Measurements from ENCODE around the gene ZNF346. TPM values are rescaled to one million over a fixed set of nuclear protein-coding genes. Genes with fewer than 3 reads are reported as not detected.

Gene ZNF346
- total and polyA plus RNA-seq, 2 of the 13 experiments (the other 11 are each of a cell fraction or from before 2014, with no cell fraction given) = 8.6 to 19.4 TPM

DNA sequence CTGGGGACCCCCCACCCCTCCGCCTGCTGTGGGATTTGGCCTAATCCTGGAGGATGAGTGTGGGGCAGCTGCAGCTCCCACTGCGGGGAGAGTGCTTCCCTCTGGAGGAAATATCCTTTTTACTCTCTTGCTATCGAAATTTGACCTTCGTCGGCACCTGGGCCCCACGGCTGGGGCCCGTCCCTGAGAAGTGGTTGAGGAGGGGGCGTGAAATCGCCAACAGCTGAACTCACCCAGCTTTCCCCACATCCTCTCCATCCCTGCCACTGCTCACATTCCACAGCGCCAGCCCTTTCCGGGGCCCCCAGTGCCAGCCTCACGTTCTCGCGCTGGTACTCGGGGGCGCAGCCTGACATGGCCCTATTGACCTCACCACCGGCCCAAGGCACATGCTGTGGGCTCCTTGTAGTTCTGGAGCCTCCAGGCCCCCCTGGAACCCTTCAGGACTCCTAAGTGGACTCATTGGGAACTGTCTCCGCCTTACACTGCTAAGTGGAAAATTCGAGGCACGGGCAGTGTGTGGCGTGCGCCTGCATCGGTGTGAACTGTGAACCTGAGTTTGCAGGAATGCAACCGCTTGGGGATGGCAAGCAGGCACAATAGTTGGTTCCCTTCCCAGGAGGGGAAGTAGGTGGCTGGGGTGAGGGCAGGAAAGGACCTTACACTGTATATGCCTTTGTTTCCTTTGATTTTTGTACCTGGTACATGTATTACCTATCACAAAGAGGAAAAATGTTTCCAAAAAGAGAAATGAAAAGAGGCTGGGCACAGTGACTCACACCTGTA, 83.4 kb downstream of the ZNF346 start (continued):
- TF ChIP-seq, protein P1, sequence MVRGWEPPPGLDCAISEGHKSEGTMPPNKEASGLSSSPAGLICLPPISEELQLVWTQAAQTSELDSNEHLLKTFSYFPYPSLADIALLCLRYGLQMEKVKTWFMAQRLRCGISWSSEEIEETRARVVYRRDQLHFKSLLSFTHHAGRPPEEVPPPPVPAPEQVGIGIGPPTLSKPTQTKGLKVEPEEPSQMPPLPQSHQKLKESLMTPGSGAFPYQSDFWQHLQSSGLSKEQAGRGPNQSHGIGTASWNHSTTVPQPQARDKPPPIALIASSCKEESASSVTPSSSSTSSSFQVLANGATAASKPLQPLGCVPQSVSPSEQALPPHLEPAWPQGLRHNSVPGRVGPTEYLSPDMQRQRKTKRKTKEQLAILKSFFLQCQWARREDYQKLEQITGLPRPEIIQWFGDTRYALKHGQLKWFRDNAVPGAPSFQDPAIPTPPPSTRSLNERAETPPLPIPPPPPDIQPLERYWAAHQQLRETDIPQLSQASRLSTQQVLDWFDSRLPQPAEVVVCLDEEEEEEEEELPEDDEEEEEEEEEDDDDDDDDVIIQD (CRISPR knock-in tag; IDR thresholded peaks at IDR 0.05; ENCODE audit: low read depth) = no peak
- TF ChIP-seq SP1 (IDR thresholded peaks at IDR 0.05) = no peak
- TF ChIP-seq SP1 (CRISPR knock-in tag; IDR thresholded peaks at IDR 0.05) = no peak
- TF ChIP-seq ZSCAN30 (CRISPR knock-in tag; IDR thresholded peaks at IDR 0.05) = 0 out of 2 replicates have a peak, but pooled peaks have one; percentile 34
- TF ChIP-seq CBX2 (IDR thresholded peaks at IDR 0.05; ENCODE audit: low read depth, low read length) = no peak
- no peak for TF ChIP-seq CBX2 (CRISPR knock-in tag; IDR thresholded peaks at IDR 0.05; ENCODE audit: low read depth)
- no peak for TF ChIP-seq MBD4 (IDR thresholded peaks at IDR 0.05; ENCODE audit: borderline replicate concordance, low read length)
- peak; percentile 88 for TF ChIP-seq ZMYM2 (CRISPR knock-in tag; IDR thresholded peaks at IDR 0.05)
- no peak for TF ChIP-seq ATF7 (IDR thresholded peaks at IDR 0.05)
- no peak for TF ChIP-seq ATF7 (CRISPR knock-in tag; IDR thresholded peaks at IDR 0.05)
- TF ChIP-seq, protein P2, sequence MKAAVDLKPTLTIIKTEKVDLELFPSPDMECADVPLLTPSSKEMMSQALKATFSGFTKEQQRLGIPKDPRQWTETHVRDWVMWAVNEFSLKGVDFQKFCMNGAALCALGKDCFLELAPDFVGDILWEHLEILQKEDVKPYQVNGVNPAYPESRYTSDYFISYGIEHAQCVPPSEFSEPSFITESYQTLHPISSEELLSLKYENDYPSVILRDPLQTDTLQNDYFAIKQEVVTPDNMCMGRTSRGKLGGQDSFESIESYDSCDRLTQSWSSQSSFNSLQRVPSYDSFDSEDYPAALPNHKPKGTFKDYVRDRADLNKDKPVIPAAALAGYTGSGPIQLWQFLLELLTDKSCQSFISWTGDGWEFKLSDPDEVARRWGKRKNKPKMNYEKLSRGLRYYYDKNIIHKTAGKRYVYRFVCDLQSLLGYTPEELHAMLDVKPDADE (CRISPR knock-in tag; IDR thresholded peaks at IDR 0.05) = no peak
- TF ChIP-seq, protein P3, sequence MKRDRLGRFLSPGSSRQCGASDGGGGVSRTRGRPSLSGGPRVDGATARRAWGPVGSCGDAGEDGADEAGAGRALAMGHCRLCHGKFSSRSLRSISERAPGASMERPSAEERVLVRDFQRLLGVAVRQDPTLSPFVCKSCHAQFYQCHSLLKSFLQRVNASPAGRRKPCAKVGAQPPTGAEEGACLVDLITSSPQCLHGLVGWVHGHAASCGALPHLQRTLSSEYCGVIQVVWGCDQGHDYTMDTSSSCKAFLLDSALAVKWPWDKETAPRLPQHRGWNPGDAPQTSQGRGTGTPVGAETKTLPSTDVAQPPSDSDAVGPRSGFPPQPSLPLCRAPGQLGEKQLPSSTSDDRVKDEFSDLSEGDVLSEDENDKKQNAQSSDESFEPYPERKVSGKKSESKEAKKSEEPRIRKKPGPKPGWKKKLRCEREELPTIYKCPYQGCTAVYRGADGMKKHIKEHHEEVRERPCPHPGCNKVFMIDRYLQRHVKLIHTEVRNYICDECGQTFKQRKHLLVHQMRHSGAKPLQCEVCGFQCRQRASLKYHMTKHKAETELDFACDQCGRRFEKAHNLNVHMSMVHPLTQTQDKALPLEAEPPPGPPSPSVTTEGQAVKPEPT (CRISPR knock-in tag; IDR thresholded peaks at IDR 0.05; ENCODE audit: low read depth) = no peak; the same call in 1 of the 2 replicates
- no peak for TF ChIP-seq ZNF17 (CRISPR knock-in tag; IDR thresholded peaks at IDR 0.05)
- peak; percentile 23; the same call in 1 of the 2 replicates for TF ChIP-seq GATAD1 (CRISPR knock-in tag; IDR thresholded peaks at IDR 0.05)
- TF ChIP-seq HOXA9 (CRISPR knock-in tag; IDR thresholded peaks at IDR 0.05; ENCODE audit: borderline replicate concordance) = no peak
- no peak for TF ChIP-seq U2AF1 (optimal IDR thresholded peaks at IDR 0.05; ENCODE audit: low read depth, low read length)
- TF ChIP-seq, protein P4, sequence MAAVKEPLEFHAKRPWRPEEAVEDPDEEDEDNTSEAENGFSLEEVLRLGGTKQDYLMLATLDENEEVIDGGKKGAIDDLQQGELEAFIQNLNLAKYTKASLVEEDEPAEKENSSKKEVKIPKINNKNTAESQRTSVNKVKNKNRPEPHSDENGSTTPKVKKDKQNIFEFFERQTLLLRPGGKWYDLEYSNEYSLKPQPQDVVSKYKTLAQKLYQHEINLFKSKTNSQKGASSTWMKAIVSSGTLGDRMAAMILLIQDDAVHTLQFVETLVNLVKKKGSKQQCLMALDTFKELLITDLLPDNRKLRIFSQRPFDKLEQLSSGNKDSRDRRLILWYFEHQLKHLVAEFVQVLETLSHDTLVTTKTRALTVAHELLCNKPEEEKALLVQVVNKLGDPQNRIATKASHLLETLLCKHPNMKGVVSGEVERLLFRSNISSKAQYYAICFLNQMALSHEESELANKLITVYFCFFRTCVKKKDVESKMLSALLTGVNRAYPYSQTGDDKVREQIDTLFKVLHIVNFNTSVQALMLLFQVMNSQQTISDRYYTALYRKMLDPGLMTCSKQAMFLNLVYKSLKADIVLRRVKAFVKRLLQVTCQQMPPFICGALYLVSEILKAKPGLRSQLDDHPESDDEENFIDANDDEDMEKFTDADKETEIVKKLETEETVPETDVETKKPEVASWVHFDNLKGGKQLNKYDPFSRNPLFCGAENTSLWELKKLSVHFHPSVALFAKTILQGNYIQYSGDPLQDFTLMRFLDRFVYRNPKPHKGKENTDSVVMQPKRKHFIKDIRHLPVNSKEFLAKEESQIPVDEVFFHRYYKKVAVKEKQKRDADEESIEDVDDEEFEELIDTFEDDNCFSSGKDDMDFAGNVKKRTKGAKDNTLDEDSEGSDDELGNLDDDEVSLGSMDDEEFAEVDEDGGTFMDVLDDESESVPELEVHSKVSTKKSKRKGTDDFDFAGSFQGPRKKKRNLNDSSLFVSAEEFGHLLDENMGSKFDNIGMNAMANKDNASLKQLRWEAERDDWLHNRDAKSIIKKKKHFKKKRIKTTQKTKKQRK (IDR thresholded peaks at IDR 0.05; ENCODE audit: low read length) = no peak
- TF ChIP-seq STAT5B (CRISPR knock-in tag; IDR thresholded peaks at IDR 0.05) = no peak
- TF ChIP-seq ZNF251 (CRISPR knock-in tag; IDR thresholded peaks at IDR 0.05) = peak; percentile 66; the same call in 1 of the 2 replicates
- TF ChIP-seq BORCS8-MEF2B (CRISPR knock-in tag; IDR thresholded peaks at IDR 0.05) = 0 out of 2 replicates have a peak, but pooled peaks have one; percentile 62
- TF ChIP-seq SMAD1 (CRISPR knock-in tag; IDR thresholded peaks at IDR 0.05; ENCODE audit: borderline replicate concordance, low read depth) = peak; percentile 36; the same call in 1 of the 2 replicates
